NCI-H446 treated with DMSO at 0.1 percent for 48 hours (cell line): ENCODE measurements around the gene UNKL.

Experiments used
- DNase-seq: peaks from one replicate; lab custom pipeline; 2025; lab: John Stamatoyannopoulos, UW

The UNKL gene

DNA sequence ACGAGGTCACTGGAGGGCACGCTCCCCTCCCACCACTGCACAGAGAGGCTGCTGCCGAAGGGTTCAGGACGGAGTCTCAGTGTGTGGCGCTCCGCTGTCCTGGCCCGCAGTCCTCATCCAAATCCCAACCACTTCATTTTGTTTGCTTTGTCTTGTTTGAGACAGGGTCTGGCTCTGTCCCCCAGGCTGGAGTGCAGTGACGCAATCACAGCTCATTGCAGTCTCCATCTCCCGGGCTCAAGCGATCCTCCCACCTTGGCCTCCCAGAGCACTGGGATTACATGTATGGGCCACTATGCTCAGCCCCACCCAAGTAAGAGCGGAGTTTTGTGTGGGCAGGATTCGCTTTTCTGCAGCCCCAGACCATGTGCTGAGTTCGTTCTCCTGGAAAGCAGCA lies 12.7 kb downstream of the UNKL start:
- DNase-seq: no peak

DNA sequence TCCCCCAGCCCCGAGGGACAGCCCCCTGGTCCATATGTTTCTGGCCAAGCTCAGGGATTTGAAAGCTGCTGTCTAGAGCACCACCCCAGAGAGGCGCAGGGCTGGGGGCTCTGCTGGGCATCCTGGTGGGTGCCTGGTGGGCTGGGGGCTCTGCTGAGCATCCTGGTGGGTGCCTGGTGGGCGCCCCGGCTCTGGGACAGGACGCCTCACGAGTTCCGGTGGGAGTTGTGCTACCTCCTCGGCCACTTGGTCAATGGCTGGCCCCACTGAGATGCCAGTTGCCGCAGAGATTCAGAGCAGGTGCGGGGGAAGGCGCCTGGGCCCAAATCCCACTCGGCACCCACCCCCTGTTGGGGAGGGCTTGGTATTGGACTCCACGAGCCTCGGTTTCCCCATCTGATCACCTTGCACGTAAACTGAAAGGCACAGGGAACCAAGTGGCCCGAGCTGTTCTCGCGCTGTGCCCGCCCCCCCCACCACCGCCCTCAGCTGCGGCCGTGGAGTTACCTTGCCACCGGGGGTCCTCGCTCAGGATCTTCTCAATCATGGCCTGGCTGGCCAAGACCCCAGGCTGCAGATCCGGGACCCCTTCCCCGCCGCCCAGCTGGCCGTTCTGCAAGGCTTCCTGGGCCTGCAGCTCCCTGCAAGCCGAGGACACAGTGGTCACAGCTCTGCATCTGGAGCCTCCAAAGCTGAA lies 13.3 kb downstream of the UNKL start:
- no peak for DNase-seq

DNA sequence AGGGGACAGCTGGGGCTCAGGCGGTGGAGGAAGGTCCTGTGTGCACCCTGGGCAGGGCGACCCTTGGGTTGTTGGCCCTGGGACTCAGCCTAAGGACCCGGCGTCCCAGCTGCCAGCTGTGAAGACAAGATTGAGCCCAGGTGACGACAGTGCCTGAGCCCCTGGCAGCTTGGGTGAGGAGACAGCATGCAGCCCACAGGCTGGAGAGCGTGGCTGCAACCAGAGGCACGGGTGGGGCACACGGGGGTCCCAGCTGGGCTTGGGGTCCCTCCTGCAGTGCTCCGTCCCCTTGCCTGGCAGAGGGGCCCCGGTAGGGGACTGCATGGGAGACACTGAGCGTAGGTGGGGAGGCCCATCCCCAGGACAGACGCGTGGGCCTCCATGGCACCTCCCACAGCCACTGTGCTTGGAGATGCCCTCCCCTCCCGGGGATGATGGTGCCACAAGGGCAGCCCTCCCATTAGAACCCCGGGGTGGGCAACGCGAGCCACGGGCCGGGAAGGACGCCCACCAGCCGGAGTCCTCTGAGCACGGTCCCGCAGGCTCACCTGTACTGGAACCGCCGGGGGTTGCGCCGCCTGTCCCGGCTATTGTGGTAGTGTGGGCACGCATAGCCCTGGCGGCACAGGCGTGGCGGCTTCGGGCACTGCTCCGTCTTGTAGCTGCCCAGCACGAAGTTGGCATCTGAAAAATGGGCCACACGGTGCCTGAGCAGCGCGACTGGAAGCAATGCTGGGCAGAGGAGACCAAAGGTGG lies 15.5 kb downstream of the UNKL start:
- no peak for DNase-seq

DNA sequence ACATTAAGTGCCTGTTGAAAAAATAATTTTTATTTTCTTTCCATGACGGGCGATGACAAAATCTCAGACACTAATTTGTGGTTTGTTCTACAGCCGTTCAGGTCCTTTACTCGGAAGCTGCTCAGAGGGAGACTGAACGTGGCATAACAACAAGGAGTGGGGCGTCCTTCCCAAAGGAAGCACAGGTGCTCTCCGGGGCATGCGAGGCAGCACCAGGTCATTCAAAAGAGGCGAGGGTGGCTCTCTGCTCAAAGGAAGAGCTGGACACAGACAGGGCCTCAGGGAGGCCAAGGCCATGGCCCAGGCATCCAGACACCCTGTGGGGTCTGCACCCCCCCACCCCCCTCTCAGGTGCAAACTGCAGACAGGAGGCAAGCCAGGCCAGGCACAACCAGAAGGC lies 16.2 kb downstream of the UNKL start:
- DNase-seq: no peak

DNA sequence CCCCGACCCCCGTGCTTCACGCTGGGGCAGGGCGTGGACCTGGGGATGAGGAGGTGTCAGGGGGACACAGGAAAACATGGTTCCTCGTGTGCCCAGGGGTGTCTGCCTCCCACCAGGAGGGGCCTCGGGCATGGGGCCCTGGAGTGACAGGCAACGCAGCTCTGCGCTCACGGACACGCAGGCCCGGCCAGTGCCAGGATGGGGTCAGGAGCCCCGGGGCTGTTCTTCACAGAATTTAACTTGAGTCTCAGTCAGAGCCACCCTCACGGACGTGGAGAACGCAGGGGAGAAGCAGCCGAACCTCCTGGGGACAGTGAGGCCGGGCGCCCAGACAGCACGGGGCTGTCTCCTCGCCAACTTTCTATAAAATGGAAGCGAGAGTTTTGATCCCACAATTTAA lies 16.7 kb downstream of the UNKL start:
- no peak for DNase-seq

DNA sequence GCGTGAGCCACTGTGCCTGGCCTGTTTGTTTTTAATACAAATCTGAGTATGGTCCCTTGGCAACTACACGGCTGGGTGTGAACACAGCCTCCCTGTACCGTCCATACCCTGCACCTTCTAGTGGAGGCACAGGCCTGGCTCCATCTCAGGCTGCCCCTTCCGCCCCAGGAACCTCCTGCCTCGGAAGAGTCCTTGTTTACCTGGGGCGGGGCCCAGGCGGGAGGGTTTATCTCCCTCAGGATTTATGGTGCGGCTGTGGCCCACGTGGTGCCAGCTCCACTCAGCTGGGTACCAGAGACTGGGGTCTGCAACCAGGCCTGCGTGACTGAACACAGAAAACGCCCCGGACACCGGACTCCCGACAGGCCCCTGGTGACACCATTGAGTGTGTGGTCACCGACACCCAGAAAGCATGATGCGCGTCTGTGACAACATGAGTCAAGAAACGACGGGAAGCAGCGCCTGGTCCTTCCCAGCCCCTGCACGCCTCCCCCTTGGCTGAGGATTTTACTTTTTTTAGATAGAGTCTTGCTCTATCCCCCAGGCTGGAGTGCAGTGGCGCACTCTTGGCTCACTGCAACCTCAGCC lies 19.0 kb downstream of the UNKL start:
- DNase-seq: no peak

DNA sequence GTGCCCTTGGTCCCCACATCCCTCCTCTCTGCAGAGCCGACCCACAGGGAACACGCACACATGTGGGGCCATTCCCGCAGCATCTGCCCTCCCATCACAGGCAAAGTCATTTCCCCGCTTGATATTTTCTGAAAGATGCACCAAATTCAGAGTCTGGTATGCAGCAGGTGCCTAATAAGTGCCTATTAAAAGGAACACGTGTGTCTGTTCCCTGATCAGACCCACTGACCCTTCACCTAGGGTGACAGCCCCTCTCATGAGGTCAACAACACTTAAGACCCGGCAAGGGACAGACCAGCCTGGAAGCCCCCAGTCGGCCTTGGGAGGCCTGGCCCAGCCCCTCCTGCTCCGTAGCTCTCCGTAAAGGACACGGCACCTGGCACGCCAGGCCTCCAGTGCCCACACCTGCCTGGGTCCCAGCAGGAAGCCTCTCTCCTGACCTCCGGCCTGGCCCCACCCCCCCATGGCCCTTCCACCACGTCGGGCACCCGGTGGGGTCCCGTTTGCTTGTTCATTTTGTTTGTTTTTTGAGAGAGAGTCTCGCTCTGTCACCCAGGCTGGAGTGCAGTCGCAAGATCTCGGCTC lies 20.0 kb downstream of the UNKL start:
- no peak for DNase-seq

DNA sequence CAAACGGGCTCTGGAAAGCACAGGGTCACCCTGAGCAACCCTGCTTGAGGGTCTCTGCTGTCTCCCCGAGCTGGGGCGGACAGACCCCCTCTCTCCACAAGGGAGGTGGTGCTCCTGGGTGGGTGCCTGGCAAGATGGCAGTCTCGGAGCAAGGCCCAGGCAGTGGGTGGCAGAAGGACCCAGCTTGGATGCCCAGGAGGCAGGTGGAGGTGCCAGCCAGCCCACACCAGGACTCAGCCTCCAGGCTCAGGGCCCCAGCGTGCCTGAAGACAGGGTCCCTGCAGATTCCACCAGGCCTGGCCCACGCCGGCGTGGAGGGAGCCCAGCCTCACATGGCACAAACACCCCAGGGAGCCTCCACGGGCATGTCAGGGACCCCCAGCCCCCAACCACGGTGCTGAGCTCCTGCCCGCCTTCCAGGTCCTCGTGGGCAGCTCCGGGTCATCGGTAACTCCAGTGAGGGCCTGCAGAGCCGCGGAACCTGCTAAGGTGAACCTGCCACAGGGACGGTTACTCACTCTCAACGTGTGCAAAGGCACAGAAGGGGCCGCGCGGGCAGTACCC lies 20.8 kb downstream of the UNKL start:
- no peak for DNase-seq

DNA sequence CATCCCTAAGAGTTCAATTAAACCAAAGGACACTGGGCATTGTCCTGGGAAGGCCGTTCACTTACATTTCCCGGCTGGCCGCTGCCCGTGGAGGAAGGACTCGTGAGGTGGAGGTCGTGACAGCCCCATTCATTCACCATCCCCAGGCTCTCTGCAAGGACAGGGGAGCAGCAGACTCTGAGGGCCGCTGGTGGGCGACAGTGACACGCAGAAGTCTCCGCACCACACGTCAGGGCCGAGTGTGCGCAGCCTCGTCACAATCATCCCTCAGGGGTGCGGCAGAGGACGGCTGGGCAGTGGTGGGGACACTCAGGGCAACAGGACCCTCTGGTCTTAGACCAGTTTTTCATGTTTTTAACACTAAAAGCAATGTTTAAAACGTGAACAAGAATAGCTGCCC lies 21.7 kb downstream of the UNKL start:
- DNase-seq: no peak

DNA sequence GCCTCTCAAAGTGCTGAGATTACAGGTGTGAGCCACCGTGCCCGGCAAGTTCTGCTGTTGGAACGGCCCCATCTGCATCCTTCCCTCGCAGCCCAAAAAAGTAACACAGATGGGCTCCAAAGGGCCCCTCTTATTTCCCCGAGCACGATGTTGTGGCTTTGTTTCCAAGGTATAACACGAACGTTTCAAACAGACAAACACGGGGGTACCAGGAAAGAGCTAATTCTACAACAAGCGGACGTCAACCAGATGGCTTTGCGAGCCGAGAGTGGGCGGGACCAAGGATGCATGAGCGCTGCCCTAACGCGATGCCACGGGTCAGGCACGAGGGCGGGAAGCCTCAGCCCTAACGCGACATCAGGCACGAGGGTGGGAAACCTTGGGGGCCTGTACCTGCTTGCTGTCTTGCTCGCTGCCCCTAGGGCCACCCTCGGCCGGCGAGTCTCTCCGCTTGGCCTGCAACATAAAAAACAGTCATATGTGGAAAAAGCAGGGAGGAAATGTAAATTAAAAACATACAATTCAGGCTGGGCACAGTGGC lies 24.2 kb downstream of the UNKL start:
- DNase-seq: no peak

DNA sequence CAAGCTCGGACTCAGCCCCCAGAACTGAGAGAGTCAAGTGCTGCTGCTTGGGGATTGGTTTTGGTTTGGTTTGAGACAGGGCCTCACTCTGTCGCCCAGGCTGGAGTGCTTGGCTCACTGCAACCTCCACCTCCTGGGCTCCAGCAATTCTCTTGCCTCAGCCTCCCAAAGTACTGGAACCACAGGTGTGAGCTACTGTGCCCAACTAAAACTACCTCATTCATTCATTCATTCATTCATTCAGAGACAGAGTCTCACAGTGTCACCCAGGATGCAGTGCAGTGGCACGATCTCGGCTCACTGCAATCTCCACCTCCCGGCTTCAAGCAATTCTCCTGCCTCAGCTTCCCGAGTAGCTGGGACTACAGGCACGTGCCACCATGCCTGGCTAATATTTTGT lies 24.7 kb downstream of the UNKL start:
- DNase-seq: no peak

DNA sequence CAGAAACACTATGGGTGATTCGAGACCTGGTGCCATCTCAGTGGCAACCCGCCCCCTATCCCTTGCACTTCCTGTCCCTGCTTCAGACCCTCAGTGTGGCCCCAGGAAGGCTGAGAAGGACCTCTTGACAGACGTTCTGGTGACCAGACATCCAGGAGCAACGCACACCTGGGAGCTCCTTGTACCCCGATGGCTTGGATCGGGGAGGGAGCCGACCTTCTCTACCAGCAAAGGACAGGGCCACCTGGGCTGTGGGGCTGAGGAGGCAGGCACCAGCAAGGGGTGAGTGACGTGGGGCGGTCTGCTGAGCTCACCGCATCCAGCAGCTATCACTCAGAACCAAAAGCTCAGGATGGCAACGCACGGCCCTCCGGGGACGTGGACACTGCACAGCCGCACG lies 27.2 kb downstream of the UNKL start:
- no peak for DNase-seq

DNA sequence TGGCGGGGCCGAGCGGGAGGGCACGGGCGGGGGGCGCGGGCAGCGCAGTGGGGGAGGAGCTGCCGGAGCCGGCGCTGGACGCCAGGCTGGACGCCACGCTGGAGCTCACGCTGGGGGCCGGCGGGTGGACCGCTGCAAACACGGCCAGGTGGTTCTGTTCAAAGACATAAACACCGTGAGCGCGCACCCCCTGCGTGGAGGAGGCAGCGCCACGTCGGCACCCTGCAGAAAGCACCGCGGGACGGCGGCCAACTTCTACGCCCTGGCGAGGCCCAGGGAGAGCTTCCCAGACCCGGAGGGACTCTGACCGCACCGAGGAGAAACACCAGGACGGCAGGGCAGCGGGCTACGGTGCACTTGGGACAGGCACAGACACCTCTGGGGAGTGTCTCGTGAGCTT lies 29.3 kb downstream of the UNKL start:
- DNase-seq: no peak

DNA sequence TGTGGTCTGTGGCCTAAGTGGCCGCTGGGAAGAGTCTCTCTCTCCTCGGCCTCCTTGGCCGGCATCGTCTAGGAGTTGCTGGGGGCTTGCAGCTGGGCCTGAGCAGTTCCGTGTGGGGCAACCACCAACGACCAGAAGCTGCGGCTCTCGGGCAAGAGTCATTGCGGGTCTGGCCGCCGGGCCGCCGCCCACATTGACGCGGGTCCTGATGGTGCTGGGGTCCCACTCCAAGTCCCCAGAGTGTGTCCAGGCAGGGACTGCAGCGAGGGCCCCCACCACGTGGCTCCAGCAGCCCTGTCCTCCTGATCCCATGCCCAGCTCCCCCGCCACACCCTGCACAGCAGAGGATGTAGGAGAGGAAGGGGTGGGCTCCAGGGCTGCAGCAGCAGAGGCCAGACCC lies 30.9 kb downstream of the UNKL start:
- DNase-seq: no peak

DNA sequence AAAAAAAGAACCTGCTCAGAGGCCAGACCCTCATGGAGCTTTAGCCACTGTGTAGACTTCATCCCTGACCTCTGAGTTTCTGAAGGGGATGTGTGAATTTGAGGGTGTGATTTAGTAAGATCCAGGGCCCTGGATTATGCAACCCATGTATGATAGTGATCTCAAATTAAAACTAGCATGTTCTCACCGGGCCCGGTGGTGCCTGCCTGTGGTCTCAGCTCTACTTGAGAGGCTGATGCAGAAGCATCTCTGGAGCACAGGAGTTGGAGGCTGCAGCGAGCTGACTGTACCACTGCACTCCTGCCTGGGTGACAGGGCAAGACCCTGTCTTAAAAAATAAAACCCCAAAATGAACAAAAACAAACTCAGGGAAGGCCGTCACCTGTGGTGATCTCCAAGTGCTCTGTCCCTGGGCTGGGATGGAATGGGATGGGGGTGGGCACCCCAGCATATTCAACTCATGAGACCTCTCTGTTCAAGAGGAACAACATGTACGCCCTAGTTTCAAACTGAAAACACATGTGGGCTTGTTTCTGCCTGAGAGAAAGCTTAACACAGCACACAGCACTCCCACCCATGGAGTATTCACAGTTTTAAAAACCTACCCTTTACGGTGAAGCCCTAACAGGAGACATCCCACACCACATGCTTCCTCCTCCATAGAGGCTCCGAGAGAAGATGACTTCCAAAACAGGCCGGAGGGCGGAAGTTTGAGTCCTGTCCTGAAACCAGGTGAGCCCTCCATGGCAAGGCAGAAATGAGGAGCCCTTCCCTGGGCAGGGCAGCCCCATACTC lies 32.7 kb downstream of the UNKL start:
- no peak for DNase-seq

DNA sequence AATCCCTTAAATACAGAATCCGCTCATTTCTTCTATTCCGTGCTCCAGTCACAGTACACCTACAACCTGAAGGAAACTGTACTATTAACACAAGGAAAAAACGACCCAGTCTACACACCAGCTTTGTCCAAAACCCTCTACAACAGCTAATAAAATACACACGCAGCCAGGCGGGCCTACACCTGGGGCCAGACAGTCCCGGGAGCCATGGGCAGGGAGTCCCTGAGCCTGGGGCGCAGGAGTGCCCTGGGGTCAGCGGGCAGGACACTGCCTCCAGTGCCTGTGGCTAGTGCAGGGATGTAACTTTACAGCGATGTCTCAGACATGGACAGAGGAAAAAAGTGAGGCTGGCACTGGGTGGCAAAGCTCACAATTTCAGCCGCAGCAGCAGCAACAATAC lies 34.3 kb downstream of the UNKL start:
- DNase-seq: no peak

DNA sequence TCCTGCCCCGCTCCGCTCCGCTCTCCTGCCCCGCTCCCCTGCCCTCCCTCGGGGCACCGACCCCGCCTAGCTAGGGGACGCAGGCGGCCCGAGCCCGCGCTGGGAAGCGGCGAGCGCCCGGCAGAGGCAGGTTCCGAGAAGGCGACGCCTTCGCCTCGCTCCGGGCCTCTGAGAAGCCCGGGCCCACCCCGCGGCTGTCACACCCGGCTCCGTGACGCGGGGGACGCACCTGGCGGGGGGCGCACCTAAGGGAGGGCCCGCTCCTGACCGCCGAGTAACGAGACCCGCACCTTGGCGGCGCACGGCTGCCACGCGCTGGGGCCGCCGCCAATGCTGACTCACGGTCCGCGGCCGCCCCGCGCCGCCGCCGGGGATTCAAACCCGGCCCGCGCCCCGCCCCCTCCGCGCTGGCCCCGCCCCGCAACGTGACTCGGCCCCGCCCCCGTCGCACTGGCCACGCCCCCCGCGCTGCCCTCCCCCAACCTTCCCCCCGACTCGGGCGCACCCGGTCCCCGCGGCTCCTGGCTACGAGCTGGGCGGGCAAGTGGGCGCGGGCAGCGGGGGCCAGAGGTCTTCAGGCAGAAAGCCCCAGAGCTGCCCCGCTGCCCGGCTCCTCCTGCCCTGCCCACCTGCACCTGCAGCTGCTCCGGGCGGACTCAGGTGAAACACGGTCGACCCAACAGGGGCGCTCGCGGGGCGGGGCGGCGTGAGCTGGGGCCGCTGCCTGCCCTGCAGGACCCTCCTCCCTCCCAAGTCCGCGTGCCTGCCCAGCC lies 35.0 kb downstream of the UNKL start:
- DNase-seq: peak; percentile 23

DNA sequence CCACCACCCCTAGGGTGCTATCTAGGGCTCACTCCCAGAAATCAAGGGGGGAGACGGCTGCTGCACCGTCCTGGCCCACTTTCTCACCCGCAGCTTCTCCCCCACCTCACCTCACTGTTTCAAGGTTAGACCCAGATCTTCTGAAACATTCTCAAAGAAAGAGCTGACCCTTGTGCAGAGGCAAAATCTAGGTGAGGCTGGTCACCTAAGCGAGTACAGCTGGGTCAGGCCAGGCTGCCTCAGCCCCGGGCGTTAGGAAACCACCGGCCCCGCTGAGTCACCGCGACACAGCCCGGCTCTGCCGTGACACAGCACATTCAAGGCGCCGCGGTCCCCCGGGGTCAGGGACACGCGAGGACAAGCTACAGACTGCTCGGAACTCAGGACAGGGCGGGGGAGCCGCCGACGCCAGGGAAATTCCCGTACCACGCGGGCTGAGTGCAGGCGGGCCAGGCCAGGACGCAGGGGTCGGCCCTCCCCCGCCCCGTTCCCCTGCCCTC lies 35.6 kb downstream of the UNKL start:
- DNase-seq: no peak

DNA sequence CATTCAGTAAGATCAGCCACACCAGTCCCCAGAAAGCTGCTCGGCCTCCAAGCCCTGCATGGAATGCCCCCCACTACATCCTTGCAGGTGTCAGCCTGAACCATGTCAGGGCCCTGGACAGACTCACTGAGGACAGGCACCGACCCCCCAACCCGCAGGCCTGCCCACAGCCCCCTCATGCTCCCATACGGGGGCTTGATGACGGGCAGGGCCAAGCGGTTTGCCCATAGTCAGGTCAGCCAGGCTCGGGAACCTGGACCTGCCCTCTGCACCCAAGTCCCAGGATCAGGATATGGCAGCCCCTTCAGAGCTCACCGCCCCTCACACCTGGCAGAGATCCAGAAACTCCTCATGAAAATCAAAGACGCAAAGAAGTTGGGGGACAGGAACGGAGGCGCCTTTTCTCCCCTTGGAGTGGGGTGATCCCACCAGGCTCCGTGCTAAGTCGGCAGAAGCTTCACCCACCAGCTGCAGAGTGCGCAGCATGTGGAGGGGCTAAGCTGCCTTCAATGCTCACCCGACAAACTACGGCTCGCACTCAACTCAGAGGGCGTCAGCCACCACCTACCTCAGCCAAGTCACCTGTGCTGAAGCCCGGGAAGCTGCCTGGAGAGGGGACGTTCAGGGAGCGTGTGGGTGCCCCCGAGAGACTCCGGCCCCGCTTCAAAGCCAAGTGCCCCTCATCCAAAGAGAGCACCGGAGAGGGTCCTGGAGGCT lies 36.3 kb downstream of the UNKL start:
- DNase-seq: no peak

DNA sequence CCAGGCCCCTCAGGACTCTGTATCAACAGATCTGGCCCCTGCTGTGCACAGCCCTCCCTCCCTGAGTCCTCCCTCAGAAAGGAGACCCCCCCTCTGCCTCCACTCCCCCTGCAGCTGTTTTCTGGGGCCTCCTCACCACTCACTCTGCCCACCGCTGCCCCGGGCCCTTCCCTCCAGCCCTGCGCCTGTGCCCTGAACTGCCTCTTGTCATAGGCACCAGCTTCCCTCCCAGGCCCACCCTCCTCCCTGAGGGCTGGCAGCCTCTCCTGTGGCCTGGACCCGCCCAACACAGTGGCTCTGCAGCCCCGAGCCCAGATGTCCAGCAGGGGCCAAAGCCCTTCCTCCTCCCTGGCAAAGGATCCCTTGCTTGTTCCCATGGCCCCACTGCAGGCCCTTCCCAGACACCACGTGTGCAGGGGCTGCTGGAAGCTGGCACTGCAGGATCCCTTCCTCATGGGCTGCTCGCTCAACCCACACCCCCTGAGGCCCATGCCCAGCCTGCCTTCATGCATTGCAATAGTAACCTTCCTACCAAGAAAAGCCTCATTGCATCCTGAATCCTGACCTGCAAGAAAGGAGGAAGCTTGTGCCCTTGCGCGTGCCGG lies 37.0 kb downstream of the UNKL start:
- DNase-seq: no peak
